NCI-H1436 (cell line): ENCODE results near the gene GPC5.
"Not testable (repeated sequence)": the region's sequence is repeated elsewhere in the genome, so short reads cannot be mapped to it uniquely, and the experiment has no call there.

Experiments
- DNase-seq: peaks from one replicate; lab custom pipeline; 2025; lab: John Stamatoyannopoulos, UW

Gene GPC5

GRCh38 chr13:91369441-91369831 lies 29.0 kb upstream of the GPC5 start:
- no peak for DNase-seq

- DNase-seq = no peak
These were observed 27.9 kb upstream of the GPC5 start for GRCh38 chr13:91370501-91370900.

GRCh38 chr13:91372911-91373310 lies 25.5 kb upstream of the GPC5 start:
- DNase-seq = no peak

- DNase-seq = no peak
These were observed 23.2 kb upstream of the GPC5 start for GRCh38 chr13:91375116-91375729.

GRCh38 chr13:91381371-91381770 lies 17.1 kb upstream of the GPC5 start:
- DNase-seq = no peak

GRCh38 chr13:91383836-91384235 lies 14.6 kb upstream of the GPC5 start:
- no peak for DNase-seq

GRCh38 chr13:91384896-91385295 lies 13.5 kb upstream of the GPC5 start:
- DNase-seq = no peak

GRCh38 chr13:91389186-91389585 lies 9.2 kb upstream of the GPC5 start:
- DNase-seq = no peak

GRCh38 chr13:91397595-91397994 lies 826 bp upstream of the GPC5 start:
- no peak for DNase-seq

- DNase-seq = no peak
These were observed 1.0 kb downstream of the GPC5 start for GRCh38 chr13:91399189-91400062.

- DNase-seq = no peak
These were observed 1.6 kb downstream of the GPC5 start for GRCh38 chr13:91400063-91400399.

GRCh38 chr13:91400671-91401070 lies 2.2 kb downstream of the GPC5 start:
- no peak for DNase-seq

GRCh38 chr13:91401920-91402319 lies 3.5 kb downstream of the GPC5 start:
- DNase-seq = no peak

- no peak for DNase-seq
These were observed 6.8 kb downstream of the GPC5 start for GRCh38 chr13:91405240-91405639.

- peak; percentile 34 for DNase-seq
These were observed 8.2 kb downstream of the GPC5 start for GRCh38 chr13:91406619-91407018.

- DNase-seq = no peak
These were observed 10.6 kb downstream of the GPC5 start for GRCh38 chr13:91408971-91409370.

GRCh38 chr13:91416579-91416978 lies 18.2 kb downstream of the GPC5 start:
- not testable (repeated sequence) for DNase-seq

- no peak for DNase-seq
These were observed 19.4 kb downstream of the GPC5 start for GRCh38 chr13:91417660-91418325.

- DNase-seq = no peak
These were observed 28.5 kb downstream of the GPC5 start for GRCh38 chr13:91426913-91427312.

GRCh38 chr13:91438674-91439073 lies 40.3 kb downstream of the GPC5 start:
- not testable (repeated sequence) for DNase-seq

- no peak for DNase-seq
These were observed 52.5 kb downstream of the GPC5 start for GRCh38 chr13:91450913-91451312.

- DNase-seq = no peak
These were observed 56.2 kb downstream of the GPC5 start for GRCh38 chr13:91454666-91455065.

- no peak for DNase-seq
These were observed 58.4 kb downstream of the GPC5 start for GRCh38 chr13:91456837-91457236.
